K562 (cell line): ENCODE data around the gene VARS1. TPM values are rescaled to one million over a fixed set of nuclear protein-coding genes. Genes with fewer than 3 reads are reported as not detected.

Experiments used
- COPS2 ChIP-seq: fragments of 450-650 bp; conservative IDR thresholded peaks from 2 replicates; pipeline ENCODE4 v1.6.1; 2016; ENCODE audit warnings: mild to moderate bottlenecking, moderate library complexity
- EGR1 ChIP-seq: fragments of 450-650 bp; conservative IDR thresholded peaks from 2 replicates; pipeline ENCODE4 v1.6.1; 2017; ENCODE audit warnings: mild to moderate bottlenecking
- ERF ChIP-seq: fragments of 450-650 bp; formaldehyde crosslinking; IDR thresholded peaks from 2 replicates; pipeline ENCODE4 v1.4.0; 2020; ENCODE audit warnings: mild to moderate bottlenecking, mixed read lengths
- ETV6 ChIP-seq, 3 experiments: fragments of 150-350 bp in 1 of 3; sonication (generic) in 1 of 3; formaldehyde crosslinking in 1 of 3; IDR thresholded peaks; 2 replicates each; pipeline versions ENCODE4 v1.6.1 to v1.8.0; 2014 to 2022; ENCODE audit warnings: borderline replicate concordance in 2 of 3, low read depth in 2 of 3, antibody characterized with exemption in 1 of 3, low read length in 1 of 3, mild to moderate bottlenecking in 1 of 3, missing genetic modification reagents in 1 of 3
- GABPB1 ChIP-seq: sonication (generic); formaldehyde crosslinking; IDR thresholded peaks from 2 replicates; pipeline ENCODE4 v1.8.0; 2022; ENCODE audit warnings: mild to moderate bottlenecking, missing genetic modification reagents
- GATA2 ChIP-seq: sonication (generic); formaldehyde crosslinking; IDR thresholded peaks from 2 replicates; pipeline ENCODE4 v1.4.0; 2020; ENCODE audit warnings: mild to moderate bottlenecking, missing genetic modification reagents
- HCFC1 ChIP-seq: IDR thresholded peaks from 2 replicates; pipeline ENCODE4 v1.6.1; 2012; ENCODE audit warnings: low read depth, low read length, improper control_type of control experiment
- KAT7 ChIP-seq: sonication (generic); formaldehyde crosslinking; IDR thresholded peaks from 2 replicates; pipeline ENCODE4 v1.8.0; 2022; ENCODE audit warnings: missing genetic modification reagents, mild to moderate bottlenecking, borderline replicate concordance
- MCM3 ChIP-seq: fragments of 450-650 bp; IDR thresholded peaks from 2 replicates; pipeline ENCODE4 v1.6.1; 2016
- MTA1 ChIP-seq: fragments of 450-650 bp; IDR thresholded peaks from 2 replicates; pipeline ENCODE4 v1.6.1; 2017; ENCODE audit warnings: borderline replicate concordance
- NBN ChIP-seq: fragments of 450-650 bp; IDR thresholded peaks from 2 replicates; pipeline ENCODE4 v1.6.1; 2016; ENCODE audit warnings: low read depth, mild to moderate bottlenecking
- NFRKB ChIP-seq: fragments of 450-650 bp; IDR thresholded peaks from 2 replicates; pipeline ENCODE4 v1.6.1; 2016; ENCODE audit warnings: low read depth
- NR2F6 ChIP-seq: fragments of 450-650 bp; formaldehyde crosslinking; IDR thresholded peaks from 2 replicates; pipeline ENCODE4 v1.4.0; 2020; ENCODE audit warnings: mild to moderate bottlenecking
- POLR2B ChIP-seq: fragments of 450-650 bp; IDR thresholded peaks from 2 replicates; pipeline ENCODE4 v1.6.1; 2018; ENCODE audit warnings: low read depth; ENCODE audit not compliant: partially characterized antibody
- PTTG1 ChIP-seq: fragments of 450-650 bp; IDR thresholded peaks from 2 replicates; pipeline ENCODE4 v1.6.1; 2016; ENCODE audit warnings: low read depth, mild to moderate bottlenecking, missing genetic modification characterization, missing compliant biosample characterization
- RBFOX2 ChIP-seq: fragments of 200-400 bp; formaldehyde crosslinking; IDR thresholded peaks from 2 replicates; pipeline ENCODE4 v1.6.1; 2017; ENCODE audit warnings: low read depth, mild to moderate bottlenecking, low read length, moderate library complexity
- SMAD1 ChIP-seq: fragments of 150-350 bp; IDR thresholded peaks from 2 replicates; pipeline ENCODE4 v1.6.1; 2014; ENCODE audit warnings: low read length, low read depth; ENCODE audit not compliant: partially characterized antibody
- SNIP1 ChIP-seq: fragments of 450-650 bp; IDR thresholded peaks from 2 replicates; pipeline ENCODE4 v1.7.1; 2017; ENCODE audit warnings: low read depth, mild to moderate bottlenecking
- SP1 ChIP-seq: sonication (generic); formaldehyde crosslinking; IDR thresholded peaks from 2 replicates; pipeline ENCODE4 v1.8.1; 2022; ENCODE audit warnings: mild to moderate bottlenecking, missing genetic modification reagents
- TAL1 ChIP-seq: fragments of 450-650 bp; IDR thresholded peaks from 2 replicates; pipeline ENCODE4 v1.6.1; 2016; ENCODE audit warnings: mild to moderate bottlenecking
- XRCC4 ChIP-seq: IDR thresholded peaks from one replicate; pipeline ENCODE4 v1.6.1; 2011; ENCODE audit not compliant: insufficient read depth, insufficient read length; ENCODE audit errors: extremely low read depth
- ZNF134 ChIP-seq: fragments of 250-450 bp; sonication (Bioruptor Pico); conservative IDR thresholded peaks from 2 replicates; pipeline ENCODE4 v1.4.0; 2020
- ZNF143 ChIP-seq: sonication (generic); formaldehyde crosslinking; IDR thresholded peaks from 2 replicates; pipeline ENCODE4 v1.9.0; 2022; ENCODE audit warnings: mild to moderate bottlenecking, missing genetic modification reagents
- polyA plus RNA-seq, 8 experiments: library from polyadenylated mRNA; depleted of rRNA in 4 of 8; stranded (reverse) in 5 of 8; unstranded in 3 of 8; fragments of >200 nt; fragmentation: Nextera tagmentation in 2 of 8; fragmentation: Illumina TruSeq in 1 of 8; extraction: Ambion mirVana in 2 of 8; extraction: Trizol in 1 of 8; gene quantifications; 2 replicates each; pipeline versions ENCODE4 v1.2.1 to v1.2.3, GENCODE V29; 2011 to 2014; ENCODE audit warnings: inconsistent platforms in 1 of 8, missing spikeins in 1 of 8
- total RNA-seq, 7 experiments: library from RNA; depleted of rRNA in 6 of 7; stranded (reverse); fragments of >200 nt in 6 of 7; fragmentation: Illumina TruSeq in 2 of 7; extraction: Trizol in 2 of 7; gene quantifications; 2 replicates each; pipeline versions ENCODE4 v1.2.1 to v1.2.3, GENCODE V29; 2011 to 2021; ENCODE audit warnings: low replicate concordance in 1 of 7
- TF ChIP-seq, protein P1 (sequence below): fragments of 250-450 bp; sonication (Bioruptor Pico); IDR thresholded peaks from 2 replicates; pipeline ENCODE4 v1.8.0; 2022; ENCODE audit warnings: inconsistent platforms
- TF ChIP-seq, protein P2 (sequence below): fragments of 250-450 bp; sonication (Bioruptor Pico); IDR thresholded peaks from 2 replicates; pipeline ENCODE4 v1.4.0; 2020; ENCODE audit warnings: borderline replicate concordance
- TF ChIP-seq, protein P3 (sequence below): fragments of 450-650 bp; IDR thresholded peaks from 2 replicates; pipeline ENCODE4 v1.7.0; 2016; ENCODE audit warnings: borderline replicate concordance

The VARS1 gene
- total and polyA plus RNA-seq, 9 of the 15 experiments (the other 6 are each of a cell fraction or from before 2014, with no cell fraction given): 2.9 to 488 (median 130) TPM

DNA sequence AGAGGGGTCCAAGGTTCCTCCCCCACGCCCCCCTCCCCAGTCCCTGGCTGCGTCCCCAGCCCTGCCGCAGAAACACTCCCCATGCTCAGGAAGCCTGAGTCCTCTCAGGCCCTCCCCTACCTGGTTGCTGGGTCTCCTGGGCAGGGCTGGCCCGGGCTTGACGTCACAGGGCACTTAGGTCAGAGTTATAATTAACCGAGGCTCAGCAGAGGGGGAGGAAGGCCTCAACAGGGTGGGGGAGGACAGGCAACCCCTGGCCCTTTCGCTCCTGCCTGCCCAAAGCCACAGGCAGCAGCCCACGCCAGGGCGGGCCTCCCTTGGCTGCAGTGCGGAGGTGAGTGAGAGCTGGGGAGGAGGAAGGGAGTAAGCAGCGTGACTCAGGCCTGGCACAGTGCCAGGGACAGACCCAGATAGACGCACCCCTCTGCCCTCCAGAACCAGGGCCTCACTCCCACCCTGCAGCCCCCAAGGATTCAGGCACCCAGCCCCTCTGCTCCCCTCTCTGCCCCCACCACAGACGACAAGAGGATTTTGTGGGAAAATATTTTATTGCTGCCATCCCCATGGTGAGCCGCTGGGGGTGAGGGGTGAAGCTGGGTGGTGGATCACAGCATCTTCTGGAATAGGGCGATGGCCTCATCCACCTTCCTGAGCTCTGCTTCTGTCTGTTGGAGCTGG lies 18.4 kb downstream of the VARS1 start, which contains the start of gene VWA7 (continued):
- no peak for TF ChIP-seq GATA2 (CRISPR knock-in tag)
- no peak for TF ChIP-seq NFRKB
- TF ChIP-seq SMAD1: peak; percentile 100
- no peak for TF ChIP-seq MCM3
- TF ChIP-seq, protein P1, sequence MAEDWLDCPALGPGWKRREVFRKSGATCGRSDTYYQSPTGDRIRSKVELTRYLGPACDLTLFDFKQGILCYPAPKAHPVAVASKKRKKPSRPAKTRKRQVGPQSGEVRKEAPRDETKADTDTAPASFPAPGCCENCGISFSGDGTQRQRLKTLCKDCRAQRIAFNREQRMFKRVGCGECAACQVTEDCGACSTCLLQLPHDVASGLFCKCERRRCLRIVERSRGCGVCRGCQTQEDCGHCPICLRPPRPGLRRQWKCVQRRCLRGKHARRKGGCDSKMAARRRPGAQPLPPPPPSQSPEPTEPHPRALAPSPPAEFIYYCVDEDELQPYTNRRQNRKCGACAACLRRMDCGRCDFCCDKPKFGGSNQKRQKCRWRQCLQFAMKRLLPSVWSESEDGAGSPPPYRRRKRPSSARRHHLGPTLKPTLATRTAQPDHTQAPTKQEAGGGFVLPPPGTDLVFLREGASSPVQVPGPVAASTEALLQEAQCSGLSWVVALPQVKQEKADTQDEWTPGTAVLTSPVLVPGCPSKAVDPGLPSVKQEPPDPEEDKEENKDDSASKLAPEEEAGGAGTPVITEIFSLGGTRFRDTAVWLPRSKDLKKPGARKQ (CRISPR knock-in tag): no peak
- peak; percentile 57; the same call in 1 of the 2 replicates for TF ChIP-seq ERF (CRISPR knock-in tag)
- TF ChIP-seq COPS2: no peak
- TF ChIP-seq NBN: peak; percentile 97
- no peak for TF ChIP-seq PTTG1 (tag)
- no peak for TF ChIP-seq SNIP1
- peak; percentile 83 for TF ChIP-seq POLR2B
- TF ChIP-seq KAT7 (CRISPR knock-in tag): no peak
- peak; percentile 68 for TF ChIP-seq SP1 (CRISPR knock-in tag)
- TF ChIP-seq EGR1: peak; percentile 100
- TF ChIP-seq, protein P2, sequence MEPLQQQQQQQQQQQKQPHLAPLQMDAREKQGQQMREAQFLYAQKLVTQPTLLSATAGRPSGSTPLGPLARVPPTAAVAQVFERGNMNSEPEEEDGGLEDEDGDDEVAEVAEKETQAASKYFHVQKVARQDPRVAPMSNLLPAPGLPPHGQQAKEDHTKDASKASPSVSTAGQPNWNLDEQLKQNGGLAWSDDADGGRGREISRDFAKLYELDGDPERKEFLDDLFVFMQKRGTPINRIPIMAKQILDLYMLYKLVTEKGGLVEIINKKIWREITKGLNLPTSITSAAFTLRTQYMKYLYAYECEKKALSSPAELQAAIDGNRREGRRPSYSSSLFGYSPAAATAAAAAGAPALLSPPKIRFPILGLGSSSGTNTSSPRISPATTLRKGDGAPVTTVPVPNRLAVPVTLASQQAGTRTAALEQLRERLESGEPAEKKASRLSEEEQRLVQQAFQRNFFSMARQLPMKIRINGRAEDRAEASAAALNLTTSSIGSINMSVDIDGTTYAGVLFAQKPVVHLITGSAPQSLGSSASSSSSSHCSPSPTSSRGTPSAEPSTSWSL: peak; percentile 11; the same call in 1 of the 2 replicates
- peak; percentile 20; the same call in 1 of the 2 replicates for TF ChIP-seq ZNF134 (CRISPR knock-in tag)
- TF ChIP-seq, protein P3, sequence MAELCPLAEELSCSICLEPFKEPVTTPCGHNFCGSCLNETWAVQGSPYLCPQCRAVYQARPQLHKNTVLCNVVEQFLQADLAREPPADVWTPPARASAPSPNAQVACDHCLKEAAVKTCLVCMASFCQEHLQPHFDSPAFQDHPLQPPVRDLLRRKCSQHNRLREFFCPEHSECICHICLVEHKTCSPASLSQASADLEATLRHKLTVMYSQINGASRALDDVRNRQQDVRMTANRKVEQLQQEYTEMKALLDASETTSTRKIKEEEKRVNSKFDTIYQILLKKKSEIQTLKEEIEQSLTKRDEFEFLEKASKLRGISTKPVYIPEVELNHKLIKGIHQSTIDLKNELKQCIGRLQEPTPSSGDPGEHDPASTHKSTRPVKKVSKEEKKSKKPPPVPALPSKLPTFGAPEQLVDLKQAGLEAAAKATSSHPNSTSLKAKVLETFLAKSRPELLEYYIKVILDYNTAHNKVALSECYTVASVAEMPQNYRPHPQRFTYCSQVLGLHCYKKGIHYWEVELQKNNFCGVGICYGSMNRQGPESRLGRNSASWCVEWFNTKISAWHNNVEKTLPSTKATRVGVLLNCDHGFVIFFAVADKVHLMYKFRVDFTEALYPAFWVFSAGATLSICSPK: no peak; the same call in 1 of the 2 replicates
- TF ChIP-seq NR2F6: no peak; the same call in 1 of the 2 replicates
- peak; percentile 72 to 88; a peak in 2 of 4 replicates for TF ChIP-seq ETV6 (IDR thresholded peaks at IDR 0.05; ENCODE audit: borderline replicate concordance in 1 of 2, low read depth in 2 of 2, low read length in 1 of 2)
- TF ChIP-seq ETV6 (CRISPR knock-in tag; IDR thresholded peaks at IDR 0.05; ENCODE audit: borderline replicate concordance): peak; percentile 18; the same call in 1 of the 2 replicates
- TF ChIP-seq HCFC1: peak; percentile 52; the same call in 1 of the 2 replicates
- peak; percentile 55; the same call in 1 of the 2 replicates for TF ChIP-seq ZNF143 (CRISPR knock-in tag)
- peak; percentile 85; the same call in 1 of the 2 replicates for TF ChIP-seq GABPB1 (CRISPR knock-in tag)
- TF ChIP-seq MTA1: peak; percentile 92
- TF ChIP-seq XRCC4: no peak
- TF ChIP-seq TAL1: peak; percentile 40; the same call in 1 of the 2 replicates
- peak; percentile 80 for TF ChIP-seq RBFOX2
